Measurements from ENCODE around the gene GCNT2. TPM values are rescaled to one million over a fixed set of nuclear protein-coding genes. Genes with fewer than 3 reads are reported as not detected.

GCNT2 gene
- total RNA-seq, 6 experiments from 2014 or later, result 6.6 to 10.5 (median 9.3) TPM

- no peak overlapping the region for H3K4me3 ChIP-seq
Observed at GRCh38 chr6:10678456-10678855, 157.3 kb downstream of the GCNT2 start.

More at GRCh38 chr6:10678456-10678855, 157.3 kb downstream of the GCNT2 start:
- 72% methylated on average over 3 of the region's 4 CpGs for WGBS (ENCODE audit: insufficient coverage, low coverage, low lambda C conversion rate, missing lambda C conversion rate)
- no peaks in the 10 kb centered on the region for H3K9me3 ChIP-seq
- H3K4me1 ChIP-seq, result no peaks in the 10 kb centered on the region
- intact Hi-C loops (cut with DNase I), result no loop called here
- TF ChIP-seq POLR2A (IDR thresholded peaks at IDR 0.05) (no peak), CTCF (IDR thresholded peaks at IDR 0.05) (no peak)
- ATAC-seq (no peak), DNase-seq (no peak)
- no peak overlapping the region for H3K27ac ChIP-seq
- H3K36me3 ChIP-seq, result no peaks in the 10 kb centered on the region
- no peaks in the 10 kb centered on the region for H3K27me3 ChIP-seq

Small RNAs within 50 kb of the gene (small RNA-seq; reads per million reads assigned to genes)
- 0 reads per million in 2 experiments for gene RF00019

Other genes with a start within 250 kb of the GCNT2 start
- gene TFAP2A, start 106.3 kb upstream of the GCNT2 start, total RNA-seq, result under 1 TPM in 3 of 6 experiments, not detected in 3; 0.07 to 0.18 (median 0.12) TPM
- 1 to 10 TPM in 1 of 6 experiments, under 1 TPM in 1, not detected in 4; 0.75 to 1.2 TPM for gene C6orf52, start 173.3 kb downstream of the GCNT2 start, total RNA-seq
- gene PAK1IP1, start 173.6 kb downstream of the GCNT2 start, total RNA-seq, result 1 to 10 TPM; 3.4 to 9.1 (median 6.5) TPM
- gene TMEM14C, start 201.7 kb downstream of the GCNT2 start, total RNA-seq, result 10 to 100 TPM; 45.6 to 72.1 (median 54.0) TPM
- 10 to 100 TPM; 32.6 to 49.8 (median 43.5) TPM for gene TMEM14B, start 226.5 kb downstream of the GCNT2 start, total RNA-seq